NB4 (cell line): ENCODE results near the gene SLC39A12.
"Not testable (repeated sequence)": the region's sequence is repeated elsewhere in the genome, so short reads cannot be mapped to it uniquely, and the experiment has no call there.

ENCODE experiments used
- DNase-seq: peaks from one replicate; pipeline ENCODE4 v3.0.0; 2010; ENCODE audit warnings: low read depth
- H3K4me3 ChIP-seq: one replicate; pipeline ENCODE4 v1.5.1; 2011; ENCODE audit warnings: mild to moderate bottlenecking, low read depth, low read length, moderate library complexity
- MYC ChIP-seq: IDR thresholded peaks from 2 replicates; pipeline ENCODE4 v1.6.1; 2011; ENCODE audit warnings: low read depth, low read length
- POLR2A ChIP-seq: IDR thresholded peaks from 2 replicates; pipeline ENCODE4 v1.6.1; 2011; ENCODE audit warnings: mild to moderate bottlenecking; ENCODE audit not compliant: insufficient read length; ENCODE audit errors: extremely low read depth
- TF ChIP-seq, protein P1 (sequence below): IDR thresholded peaks from one replicate; pipeline ENCODE4 v1.5.1; 2012; ENCODE audit warnings: low read depth, low read length
- TF ChIP-seq, protein P2 (sequence below): IDR thresholded peaks from 2 replicates; pipeline ENCODE4 v1.6.1; 2011; ENCODE audit warnings: low read depth, low read length

The SLC39A12 gene

DNA sequence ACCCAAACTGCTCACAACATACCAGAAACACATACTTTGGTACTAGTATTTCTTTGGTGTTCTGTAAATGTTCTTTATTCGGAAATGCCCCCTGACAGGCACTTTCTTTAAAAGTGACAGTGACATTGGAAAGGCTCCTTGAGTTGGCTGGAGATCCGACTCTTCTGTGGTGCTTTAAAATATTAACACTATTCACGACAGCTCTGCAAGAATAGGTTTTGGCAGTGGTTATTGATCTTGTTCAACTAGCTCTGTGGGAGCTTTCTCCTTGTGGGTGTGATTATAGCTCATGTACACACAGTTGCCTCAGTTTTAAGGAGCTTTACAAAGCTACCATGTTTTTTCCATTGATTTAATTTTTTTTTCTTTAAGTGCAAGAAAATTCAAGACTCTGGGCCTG lies 30.3 kb upstream of the SLC39A12 start:
- DNase-seq: no peak
- TF ChIP-seq, protein P1, sequence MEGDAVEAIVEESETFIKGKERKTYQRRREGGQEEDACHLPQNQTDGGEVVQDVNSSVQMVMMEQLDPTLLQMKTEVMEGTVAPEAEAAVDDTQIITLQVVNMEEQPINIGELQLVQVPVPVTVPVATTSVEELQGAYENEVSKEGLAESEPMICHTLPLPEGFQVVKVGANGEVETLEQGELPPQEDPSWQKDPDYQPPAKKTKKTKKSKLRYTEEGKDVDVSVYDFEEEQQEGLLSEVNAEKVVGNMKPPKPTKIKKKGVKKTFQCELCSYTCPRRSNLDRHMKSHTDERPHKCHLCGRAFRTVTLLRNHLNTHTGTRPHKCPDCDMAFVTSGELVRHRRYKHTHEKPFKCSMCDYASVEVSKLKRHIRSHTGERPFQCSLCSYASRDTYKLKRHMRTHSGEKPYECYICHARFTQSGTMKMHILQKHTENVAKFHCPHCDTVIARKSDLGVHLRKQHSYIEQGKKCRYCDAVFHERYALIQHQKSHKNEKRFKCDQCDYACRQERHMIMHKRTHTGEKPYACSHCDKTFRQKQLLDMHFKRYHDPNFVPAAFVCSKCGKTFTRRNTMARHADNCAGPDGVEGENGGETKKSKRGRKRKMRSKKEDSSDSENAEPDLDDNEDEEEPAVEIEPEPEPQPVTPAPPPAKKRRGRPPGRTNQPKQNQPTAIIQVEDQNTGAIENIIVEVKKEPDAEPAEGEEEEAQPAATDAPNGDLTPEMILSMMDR: no peak
- TF ChIP-seq, protein P2, sequence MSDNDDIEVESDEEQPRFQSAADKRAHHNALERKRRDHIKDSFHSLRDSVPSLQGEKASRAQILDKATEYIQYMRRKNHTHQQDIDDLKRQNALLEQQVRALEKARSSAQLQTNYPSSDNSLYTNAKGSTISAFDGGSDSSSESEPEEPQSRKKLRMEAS: no peak
- TF ChIP-seq POLR2A (no peak), MYC (no peak)

DNA sequence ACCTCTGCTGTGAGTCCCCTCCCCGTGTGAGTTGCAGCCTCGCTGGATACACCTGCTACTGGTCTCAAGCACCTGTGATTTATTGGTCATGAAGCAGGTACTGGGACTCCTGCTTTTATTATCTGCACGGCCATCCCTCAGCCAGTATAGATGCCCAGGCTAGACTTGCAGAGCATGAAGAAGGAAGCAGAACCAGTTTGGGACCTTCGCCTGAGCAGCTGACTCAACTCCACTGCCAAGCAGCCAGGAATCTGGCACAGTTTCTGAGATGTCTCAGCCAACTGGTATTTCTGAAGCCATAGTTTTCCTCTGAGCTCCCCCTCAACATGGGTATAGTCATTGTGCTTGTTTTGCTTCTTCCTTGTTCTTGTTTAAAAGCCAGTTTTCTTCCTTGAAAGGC lies 28.0 kb upstream of the SLC39A12 start:
- DNase-seq: no peak
- TF ChIP-seq MYC (no peak), POLR2A (no peak)
- TF ChIP-seq, protein P1: no peak
- TF ChIP-seq, protein P2: no peak
- H3K4me3 ChIP-seq: no peak overlapping the region

More for the DNA sequence above, 30.3 kb upstream of the SLC39A12 start:
- H3K4me3 ChIP-seq: no peak overlapping the region

DNA sequence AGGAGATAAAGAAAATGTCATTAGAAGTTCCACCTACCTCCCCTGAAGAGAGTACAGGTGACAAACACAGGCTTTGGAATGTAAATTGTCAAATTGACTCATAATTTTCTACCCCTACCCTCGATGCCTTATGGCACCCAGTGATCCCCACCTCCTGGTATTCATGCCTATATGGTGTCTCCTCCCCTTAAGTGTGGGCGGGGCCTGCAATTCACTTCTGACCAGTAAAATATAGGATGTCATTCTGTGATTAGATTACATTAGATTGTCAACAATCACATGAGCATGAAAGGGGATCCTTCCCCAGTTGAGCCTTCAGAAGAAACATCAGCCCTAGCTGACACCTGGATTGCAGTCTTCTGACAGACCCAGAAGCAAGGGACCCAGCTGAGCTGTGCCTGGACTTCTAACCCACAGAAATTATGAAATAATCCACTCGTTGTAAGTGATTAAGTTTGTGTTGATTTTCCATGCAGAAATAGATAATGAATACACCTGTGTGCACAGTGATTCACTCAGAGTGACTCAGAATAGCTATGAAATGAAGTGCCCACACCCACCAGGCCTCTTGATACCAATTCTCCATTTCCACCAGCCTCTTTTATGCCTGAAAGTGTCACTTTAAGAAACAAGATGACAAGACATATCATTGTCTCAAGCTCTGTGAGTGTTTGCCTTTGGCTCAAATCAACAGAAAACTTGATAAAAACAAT lies 8.5 kb upstream of the SLC39A12 start:
- TF ChIP-seq POLR2A (no peak), MYC (no peak)
- TF ChIP-seq, protein P2: no peak
- TF ChIP-seq, protein P1: no peak
- no peak overlapping the region for H3K4me3 ChIP-seq
- no peak for DNase-seq

DNA sequence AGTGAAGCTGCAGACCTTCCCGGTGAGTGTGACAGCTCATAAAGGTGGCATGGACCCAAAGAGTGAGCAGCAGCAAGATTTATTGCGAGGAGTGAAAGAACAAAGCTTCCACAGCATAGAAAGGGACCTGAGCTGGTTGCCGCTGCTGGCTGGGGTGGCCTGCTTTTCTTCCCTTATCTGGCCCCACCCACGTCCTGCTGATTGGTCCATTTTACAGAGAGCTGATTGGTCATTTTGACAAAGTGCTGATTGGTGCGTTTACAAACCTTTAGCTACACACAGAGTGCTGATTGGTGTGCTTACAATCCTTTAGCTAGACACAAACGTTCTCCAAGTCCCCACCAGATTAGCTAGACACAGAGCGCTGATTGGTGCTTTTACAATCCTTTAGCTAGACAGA lies 1.4 kb upstream of the SLC39A12 start:
- not testable (repeated sequence) for H3K4me3 ChIP-seq, DNase-seq

DNA sequence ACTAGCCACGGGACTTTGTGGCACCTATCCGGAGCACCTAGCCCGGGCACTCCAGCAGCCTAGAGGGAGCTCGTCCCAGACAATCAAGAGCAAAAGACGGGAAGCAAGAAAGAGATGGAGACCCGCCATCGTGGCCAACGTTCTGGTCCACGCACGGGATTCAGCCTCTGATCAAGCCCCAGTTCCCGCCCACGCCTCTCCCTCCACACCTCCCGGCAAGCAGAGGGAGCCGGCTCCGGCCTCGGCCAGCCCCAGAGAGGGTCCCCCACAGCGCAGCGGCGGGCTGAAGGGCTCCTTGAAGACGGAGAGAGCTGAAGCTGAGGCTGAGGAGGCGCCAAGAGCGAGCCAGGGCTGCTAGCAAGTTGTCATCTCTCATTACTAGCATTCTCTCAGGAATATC lies 992 bp upstream of the SLC39A12 start:
- TF ChIP-seq, protein P2: no peak
- TF ChIP-seq MYC (no peak), POLR2A (no peak)
- TF ChIP-seq, protein P1: no peak
- H3K4me3 ChIP-seq: no peak overlapping the region
- no peak for DNase-seq

DNA sequence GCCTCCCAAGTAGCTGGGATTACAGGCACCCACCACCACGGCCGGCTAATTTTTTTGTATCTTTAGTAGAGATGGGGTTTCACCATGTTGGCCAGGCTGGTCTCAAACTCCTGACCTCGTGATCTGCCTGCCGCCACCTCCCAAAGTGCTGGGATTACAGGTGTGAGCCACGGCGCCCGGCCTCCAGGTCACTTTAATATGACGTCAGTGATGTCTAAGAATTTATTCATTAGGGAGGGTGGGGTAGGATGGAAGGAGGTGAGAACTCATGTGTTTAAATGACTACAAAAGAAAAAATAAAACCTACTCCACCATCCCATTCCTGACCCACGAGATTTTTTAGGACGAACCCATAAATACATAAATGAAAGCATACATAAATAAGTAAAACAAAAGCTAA lies 2.7 kb downstream of the SLC39A12 start:
- DNase-seq, H3K4me3 ChIP-seq: not testable (repeated sequence)

DNA sequence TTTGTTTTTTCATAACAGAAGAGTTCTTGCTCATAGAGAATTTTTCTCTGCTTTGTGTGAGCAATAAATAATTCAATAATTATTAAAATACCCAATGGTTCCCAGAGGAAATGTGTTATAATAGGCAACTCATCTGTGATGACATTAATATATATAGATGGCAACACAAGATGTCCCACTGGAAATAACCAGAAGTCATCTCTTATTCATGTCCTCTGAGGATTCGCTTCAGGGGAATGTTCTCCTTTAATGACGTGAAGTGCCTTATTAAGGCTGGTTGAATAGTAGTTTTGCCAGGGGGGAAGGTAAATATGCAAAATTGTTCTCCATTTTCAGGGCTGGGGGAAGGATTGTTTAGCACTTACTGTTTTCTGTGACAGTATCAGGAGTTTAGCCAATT lies 3.1 kb downstream of the SLC39A12 start:
- no peak overlapping the region for H3K4me3 ChIP-seq
- no peak for DNase-seq
- TF ChIP-seq, protein P2: no peak
- no peak for TF ChIP-seq MYC
- no peak for TF ChIP-seq POLR2A
- TF ChIP-seq, protein P1: no peak
